DOHH2 (cell line): ENCODE measurements around the gene DHX16.
A peak's percentile ranks its signal among the peaks of the same experiment; 100 is the strongest.

Experiments used
- H3F3A ChIP-seq: fragments of 200-600 bp; sonication (generic), shearing (Covaris generic); 2 replicates; pipeline ENCODE4 v1.6.0; 2016; ENCODE audit warnings: antibody characterized with exemption, mild to moderate bottlenecking; ENCODE audit not compliant: control insufficient read depth, insufficient read depth
- H3K27ac ChIP-seq: fragments of 200-600 bp; sonication (generic); 2 replicates; pipeline ENCODE4 v1.5.1; 2014; ENCODE audit warnings: low read depth, mild to moderate bottlenecking, low read length, moderate library complexity
- H3K27me3 ChIP-seq: fragments of 200-600 bp; sonication (generic); 2 replicates; pipeline ENCODE4 v1.6.1; 2014; ENCODE audit warnings: mild to moderate bottlenecking, low read length, mixed read lengths; ENCODE audit not compliant: control insufficient read depth
- H3K36me3 ChIP-seq: fragments of 200-600 bp; sonication (generic); 2 replicates; pipeline ENCODE4 v1.6.1; 2014; ENCODE audit warnings: mild to moderate bottlenecking, low read length, moderate library complexity, mixed read lengths; ENCODE audit not compliant: control insufficient read depth
- H3K4me1 ChIP-seq: fragments of 200-600 bp; sonication (generic); 2 replicates; pipeline ENCODE4 v1.6.1; 2014; ENCODE audit warnings: mild to moderate bottlenecking, low read length, mixed read lengths; ENCODE audit not compliant: control insufficient read depth
- H3K4me2 ChIP-seq: fragments of 200-600 bp; sonication (generic); 2 replicates; pipeline ENCODE4 v1.6.0; 2014; ENCODE audit warnings: mild to moderate bottlenecking, low read length, moderate library complexity
- H3K4me3 ChIP-seq: fragments of 200-600 bp; sonication (generic); 2 replicates; pipeline ENCODE4 v1.5.1; 2014; ENCODE audit warnings: mild to moderate bottlenecking, low read length, mixed read lengths
- H3K79me2 ChIP-seq: fragments of 200-600 bp; sonication (generic); 2 replicates; pipeline ENCODE4 v1.6.1; 2014; ENCODE audit warnings: mild to moderate bottlenecking, low read length, mixed read lengths; ENCODE audit not compliant: control insufficient read depth
- H3K9me2 ChIP-seq: fragments of 200-600 bp; sonication (generic); replicated peaks from 2 replicates; pipeline ENCODE4 v1.6.1; 2014; ENCODE audit warnings: mild to moderate bottlenecking, low read length, mixed read lengths; ENCODE audit not compliant: control insufficient read depth
- H3K9me3 ChIP-seq: fragments of 200-600 bp; sonication (generic); 2 replicates; pipeline ENCODE4 v1.6.1; 2014; ENCODE audit warnings: antibody characterized with exemption, low read length, mixed read lengths; ENCODE audit not compliant: control insufficient read depth, insufficient read depth
- H4K20me1 ChIP-seq: fragments of 200-600 bp; sonication (generic); 2 replicates; pipeline ENCODE4 v1.6.0; 2014; ENCODE audit warnings: low read depth, mild to moderate bottlenecking, antibody characterized with exemption, low read length, moderate library complexity; ENCODE audit not compliant: control insufficient read depth, insufficient read depth
- CTCF ChIP-seq: fragments of 200-600 bp; sonication (generic); IDR thresholded peaks from one replicate; pipeline ENCODE4 v1.5.1; 2014; ENCODE audit warnings: antibody characterized with exemption, mild to moderate bottlenecking, low read depth, low read length; ENCODE audit not compliant: poor library complexity, severe bottlenecking
- EZH2phosphoT487 ChIP-seq: fragments of 200-600 bp; sonication (generic); IDR thresholded peaks from 2 replicates; pipeline ENCODE4 v1.6.1; 2017; ENCODE audit warnings: borderline replicate concordance, mild to moderate bottlenecking, antibody characterized with exemption, low read length, moderate library complexity, mixed read lengths

DHX16 gene

GRCh38 chr6:30647242-30648116 lies 25.3 kb downstream of the DHX16 start:
- Histone ChIP-seq H3K79me2 (peaks cover 37% of the 10 kb centered on the region), H3K36me3 (peaks cover 39% of the 10 kb centered on the region), H3K27me3 (no peaks in the 10 kb centered on the region), H3K4me3 (peak overlapping the region; percentile 91), H3K9me3 (no peaks in the 10 kb centered on the region), H4K20me1 (no peaks in the 10 kb centered on the region), H3K27ac (peak overlapping the region; percentile 74), H3K4me1 (peaks cover 15% of the 10 kb centered on the region), H3K9me2 (no peaks in the 10 kb centered on the region), H3K4me2 (peak overlapping the region; percentile 70), H3F3A (peaks cover 2% of the 10 kb centered on the region; the same call in 1 of the 2 replicates)
- no peak for TF ChIP-seq EZH2phosphoT487
- no peak for TF ChIP-seq CTCF

GRCh38 chr6:30646450-30647241 lies 26.2 kb downstream of the DHX16 start, which contains the start of gene C6orf136:
Gene C6orf136, plus strand, starts transcription at chr6:30647133. Its CDS starts 99 bp downstream, at chr6:30647232.
- Histone ChIP-seq H3K36me3 (peaks cover 30% of the 10 kb centered on the region), H3K27me3 (no peaks in the 10 kb centered on the region), H3K9me2 (no peaks in the 10 kb centered on the region), H3K4me2 (peak within 1 kb of the TSS; percentile 70), H3K4me1 (peaks cover 15% of the 10 kb centered on the region), H3F3A (no peaks in the 10 kb centered on the region), H3K79me2 (peaks cover 37% of the 10 kb centered on the region), H3K4me3 (peak within 1 kb of the TSS; percentile 91), H3K27ac (peak within 1 kb of the TSS; percentile 74), H3K9me3 (no peaks in the 10 kb centered on the region), H4K20me1 (no peaks in the 10 kb centered on the region)
- TF ChIP-seq EZH2phosphoT487 (no peak), CTCF (no peak)

DNA sequence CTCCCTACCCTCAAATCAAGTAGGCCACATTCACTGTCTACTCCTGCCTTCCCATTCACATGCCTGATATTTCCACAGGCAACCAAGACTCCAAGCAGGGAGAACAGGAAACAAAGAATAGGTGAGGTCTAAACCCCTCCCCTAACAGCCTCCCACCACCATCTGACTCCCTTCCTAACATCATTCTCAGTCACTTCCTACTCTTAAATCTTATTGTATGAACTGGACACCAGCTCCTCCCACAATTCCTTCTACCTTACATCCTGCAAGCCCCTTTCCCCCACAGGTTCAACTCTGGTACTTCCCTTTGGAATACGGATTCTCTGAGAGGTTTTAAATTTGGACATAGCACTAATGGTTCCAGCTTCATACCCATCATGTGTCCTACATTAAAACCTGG lies 26.8 kb downstream of the DHX16 start:
- Histone ChIP-seq H4K20me1 (no peaks in the 10 kb centered on the region), H3K9me2 (no peaks in the 10 kb centered on the region), H3K27me3 (no peaks in the 10 kb centered on the region), H3K36me3 (peaks cover 28% of the 10 kb centered on the region), H3K4me3 (peak overlapping the region; percentile 63), H3K4me2 (peak overlapping the region; percentile 70), H3F3A (no peaks in the 10 kb centered on the region), H3K79me2 (peaks cover 37% of the 10 kb centered on the region), H3K9me3 (no peaks in the 10 kb centered on the region), H3K4me1 (peaks cover 15% of the 10 kb centered on the region), H3K27ac (no peak overlapping the region)
- TF ChIP-seq CTCF, result no peak
- no peak for TF ChIP-seq EZH2phosphoT487
